ENCODE results near the gene CRACR2B. TPM values are rescaled to one million over a fixed set of nuclear protein-coding genes. Genes with fewer than 3 reads are reported as not detected.

The CRACR2B gene
- total RNA-seq, 1 donor from 2014 or later = 0.57 TPM

DNA sequence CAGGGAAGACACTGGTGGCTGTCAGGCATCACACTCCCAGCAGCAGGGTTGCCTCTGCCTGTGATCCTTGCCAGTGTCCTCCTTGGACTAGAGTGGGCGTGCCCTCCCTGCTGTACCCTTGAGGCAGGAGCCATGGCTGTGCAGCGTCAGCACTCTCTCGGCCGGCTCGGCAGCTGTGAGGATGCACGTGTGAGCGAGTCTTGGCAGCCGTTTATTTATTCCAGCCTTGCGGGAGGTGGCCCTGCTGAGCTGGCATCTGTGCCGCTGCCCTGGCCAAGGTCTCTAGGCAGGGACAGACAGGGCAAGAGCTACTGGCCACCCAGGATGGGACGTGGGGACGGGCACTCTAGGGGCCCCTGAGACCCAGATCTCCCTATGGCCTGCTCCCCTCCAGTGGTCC, 48.8 kb downstream of the CRACR2B start:
- H3K36me3 Mint-ChIP-seq (ENCODE audit: low read depth) = peaks cover 10% of the 10 kb centered on the region
- H3K27me3 Mint-ChIP-seq (ENCODE audit: low read depth) = no peaks in the 10 kb centered on the region
- TF ChIP-seq, protein P1, sequence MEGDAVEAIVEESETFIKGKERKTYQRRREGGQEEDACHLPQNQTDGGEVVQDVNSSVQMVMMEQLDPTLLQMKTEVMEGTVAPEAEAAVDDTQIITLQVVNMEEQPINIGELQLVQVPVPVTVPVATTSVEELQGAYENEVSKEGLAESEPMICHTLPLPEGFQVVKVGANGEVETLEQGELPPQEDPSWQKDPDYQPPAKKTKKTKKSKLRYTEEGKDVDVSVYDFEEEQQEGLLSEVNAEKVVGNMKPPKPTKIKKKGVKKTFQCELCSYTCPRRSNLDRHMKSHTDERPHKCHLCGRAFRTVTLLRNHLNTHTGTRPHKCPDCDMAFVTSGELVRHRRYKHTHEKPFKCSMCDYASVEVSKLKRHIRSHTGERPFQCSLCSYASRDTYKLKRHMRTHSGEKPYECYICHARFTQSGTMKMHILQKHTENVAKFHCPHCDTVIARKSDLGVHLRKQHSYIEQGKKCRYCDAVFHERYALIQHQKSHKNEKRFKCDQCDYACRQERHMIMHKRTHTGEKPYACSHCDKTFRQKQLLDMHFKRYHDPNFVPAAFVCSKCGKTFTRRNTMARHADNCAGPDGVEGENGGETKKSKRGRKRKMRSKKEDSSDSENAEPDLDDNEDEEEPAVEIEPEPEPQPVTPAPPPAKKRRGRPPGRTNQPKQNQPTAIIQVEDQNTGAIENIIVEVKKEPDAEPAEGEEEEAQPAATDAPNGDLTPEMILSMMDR (IDR thresholded peaks at IDR 0.05) = no peak
- no peaks in the 10 kb centered on the region for H3K9me3 Mint-ChIP-seq (ENCODE audit: low read depth)
- H3K4me1 Mint-ChIP-seq (ENCODE audit: low read depth) = peaks cover 4% of the 10 kb centered on the region
- no peak for DNase-seq (ENCODE audit: low spot score)
- H3K4me3 Mint-ChIP-seq (ENCODE audit: unreplicated experiment) = no peak overlapping the region
- H3K27ac Mint-ChIP-seq (ENCODE audit: unreplicated experiment) = no peak overlapping the region

DNA sequence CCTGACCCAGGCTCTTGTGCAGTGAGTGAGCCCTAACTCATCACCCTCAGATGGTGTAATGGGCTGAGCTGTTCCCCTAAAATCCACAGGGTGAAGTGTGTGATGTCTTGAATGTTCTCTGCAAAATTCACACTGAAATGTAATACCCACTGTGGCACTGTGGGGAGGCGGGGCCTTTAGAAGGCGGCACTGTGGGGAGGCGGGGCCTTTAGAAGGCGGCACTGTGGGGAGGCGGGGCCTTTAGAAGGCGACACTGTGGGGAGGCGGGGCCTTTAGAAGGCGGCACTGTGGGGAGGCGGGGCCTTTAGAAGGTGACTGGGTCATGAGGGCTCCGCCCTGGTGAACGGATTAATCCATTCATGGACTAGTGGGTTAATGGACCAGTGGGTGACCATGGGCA, 49.8 kb downstream of the CRACR2B start:
- TF ChIP-seq, protein P1 (IDR thresholded peaks at IDR 0.05) = no peak
- Mint-ChIP-seq H3K27me3 (ENCODE audit: low read depth) (no peaks in the 10 kb centered on the region), H3K4me1 (ENCODE audit: low read depth) (peaks cover 5% of the 10 kb centered on the region), H3K36me3 (ENCODE audit: low read depth) (peaks cover 15% of the 10 kb centered on the region), H3K27ac (ENCODE audit: unreplicated experiment) (no peak overlapping the region), H3K4me3 (ENCODE audit: unreplicated experiment) (no peak overlapping the region), H3K9me3 (ENCODE audit: low read depth) (no peaks in the 10 kb centered on the region)
- no peak for DNase-seq (ENCODE audit: low spot score)

DNA sequence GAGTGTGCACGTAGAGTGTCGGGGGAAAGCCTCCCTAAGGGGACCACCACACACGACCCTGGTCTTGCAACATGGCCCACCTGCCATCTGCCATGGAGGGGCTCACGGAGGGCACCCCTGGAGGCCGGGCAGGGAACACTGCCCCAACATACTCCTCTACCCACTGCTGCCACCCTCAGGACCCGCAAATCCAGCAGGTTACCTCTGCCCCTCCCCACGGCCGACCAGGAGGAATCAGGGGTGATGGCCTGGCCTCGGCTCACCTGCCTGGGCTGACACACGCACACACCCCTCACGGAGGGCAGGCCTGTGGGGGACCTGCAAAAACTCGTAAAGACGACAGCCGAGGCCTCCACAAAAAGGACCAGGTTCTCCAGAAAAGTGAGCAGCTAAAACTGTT, 52.7 kb downstream of the CRACR2B start:
- Mint-ChIP-seq H3K27me3 (ENCODE audit: low read depth) (no peaks in the 10 kb centered on the region), H3K27ac (ENCODE audit: unreplicated experiment) (no peak overlapping the region), H3K36me3 (ENCODE audit: low read depth) (peaks cover 13% of the 10 kb centered on the region), H3K4me1 (ENCODE audit: low read depth) (peaks cover 10% of the 10 kb centered on the region), H3K9me3 (ENCODE audit: low read depth) (no peaks in the 10 kb centered on the region), H3K4me3 (ENCODE audit: unreplicated experiment) (no peak overlapping the region)
- TF ChIP-seq, protein P1 (IDR thresholded peaks at IDR 0.05) = no peak
- no peak for DNase-seq (ENCODE audit: low spot score)

Other genes with a start within 250 kb of the CRACR2B start
- gene IRF7, start 212.0 kb upstream of the CRACR2B start, total RNA-seq = 6.5 to 11.4 TPM (median 7.7 TPM) in 3 replicates
- gene CDHR5, start 203.0 kb upstream of the CRACR2B start, total RNA-seq = not detected in 3 replicates
- gene SCT, start 200.7 kb upstream of the CRACR2B start, total RNA-seq = 0.72 TPM in 1 of 3 replicates, not detected in the others
- gene DRD4, start 190.7 kb upstream of the CRACR2B start, total RNA-seq = 0.55 to 1.7 TPM (median 1.00 TPM) in 3 replicates
- 67.6 to 70.4 TPM (median 67.9 TPM) in 3 replicates for gene DEAF1, start 132.7 kb upstream of the CRACR2B start, total RNA-seq
- gene TMEM80, start 132.1 kb upstream of the CRACR2B start, total RNA-seq = 16.9 to 31.3 TPM (median 20.3 TPM) in 3 replicates
- gene EPS8L2, start 121.7 kb upstream of the CRACR2B start, total RNA-seq = 17.2 to 51.6 TPM (median 45.7 TPM) in 3 replicates
- gene TALDO1, start 80.5 kb upstream of the CRACR2B start, total RNA-seq = 128 to 227 TPM (median 151 TPM) in 3 replicates
- 47.2 to 55.0 TPM (median 52.3 TPM) in 3 replicates for gene GATD1, start 50.4 kb upstream of the CRACR2B start, total RNA-seq
- gene CEND1, start 37.8 kb upstream of the CRACR2B start, total RNA-seq = 0.20 to 0.67 TPM (median 0.41 TPM) in 3 replicates
- 15.6 to 24.4 TPM (median 16.0 TPM) in 3 replicates for gene SLC25A22, start 29.6 kb upstream of the CRACR2B start, total RNA-seq
- 12.5 to 14.9 TPM (median 12.8 TPM) in 3 replicates for gene PIDD1, start 22.7 kb upstream of the CRACR2B start, total RNA-seq
- gene RPLP2, start 18.0 kb upstream of the CRACR2B start, total RNA-seq = 1,144 to 1,291 TPM (median 1,171 TPM) in 3 replicates
- gene PNPLA2, start 9.0 kb upstream of the CRACR2B start, total RNA-seq = 56.0 to 59.1 TPM (median 56.0 TPM) in 3 replicates
- gene CD151, start 5.0 kb downstream of the CRACR2B start, total RNA-seq = 460 to 558 TPM (median 549 TPM) in 3 replicates
- 139 to 173 TPM (median 142 TPM) in 3 replicates for gene POLR2L, start 14.6 kb downstream of the CRACR2B start, total RNA-seq
- gene TSPAN4, start 14.9 kb downstream of the CRACR2B start, total RNA-seq = 62.3 to 115 TPM (median 69.2 TPM) in 3 replicates
- 87.6 to 115 TPM (median 90.3 TPM) in 3 replicates for gene CHID1, start 82.9 kb downstream of the CRACR2B start, total RNA-seq
- gene AP2A2, start 98.0 kb downstream of the CRACR2B start, total RNA-seq = 62.0 to 72.0 TPM (median 69.7 TPM) in 3 replicates
- not detected in 3 replicates for gene MUC6, start 208.8 kb downstream of the CRACR2B start, total RNA-seq
- gene MUC2, start 247.0 kb downstream of the CRACR2B start, total RNA-seq = not detected in 3 replicates

All from chondrocyte (in vitro differentiated cells).